Cardiac atrium fibroblast (primary cell): Measurements from ENCODE around the gene DHH. TPM values are rescaled to one million over a fixed set of nuclear protein-coding genes. Genes with fewer than 3 reads are reported as not detected.

Experiments used
- total RNA-seq: library from RNA; depleted of rRNA; stranded (reverse); fragments of >200 nt; gene quantifications from 2 replicates; pipeline ENCODE4 v1.2.3, GENCODE V29; 2015

Gene DHH
- not detected in 2 replicates for total RNA-seq

DNA sequence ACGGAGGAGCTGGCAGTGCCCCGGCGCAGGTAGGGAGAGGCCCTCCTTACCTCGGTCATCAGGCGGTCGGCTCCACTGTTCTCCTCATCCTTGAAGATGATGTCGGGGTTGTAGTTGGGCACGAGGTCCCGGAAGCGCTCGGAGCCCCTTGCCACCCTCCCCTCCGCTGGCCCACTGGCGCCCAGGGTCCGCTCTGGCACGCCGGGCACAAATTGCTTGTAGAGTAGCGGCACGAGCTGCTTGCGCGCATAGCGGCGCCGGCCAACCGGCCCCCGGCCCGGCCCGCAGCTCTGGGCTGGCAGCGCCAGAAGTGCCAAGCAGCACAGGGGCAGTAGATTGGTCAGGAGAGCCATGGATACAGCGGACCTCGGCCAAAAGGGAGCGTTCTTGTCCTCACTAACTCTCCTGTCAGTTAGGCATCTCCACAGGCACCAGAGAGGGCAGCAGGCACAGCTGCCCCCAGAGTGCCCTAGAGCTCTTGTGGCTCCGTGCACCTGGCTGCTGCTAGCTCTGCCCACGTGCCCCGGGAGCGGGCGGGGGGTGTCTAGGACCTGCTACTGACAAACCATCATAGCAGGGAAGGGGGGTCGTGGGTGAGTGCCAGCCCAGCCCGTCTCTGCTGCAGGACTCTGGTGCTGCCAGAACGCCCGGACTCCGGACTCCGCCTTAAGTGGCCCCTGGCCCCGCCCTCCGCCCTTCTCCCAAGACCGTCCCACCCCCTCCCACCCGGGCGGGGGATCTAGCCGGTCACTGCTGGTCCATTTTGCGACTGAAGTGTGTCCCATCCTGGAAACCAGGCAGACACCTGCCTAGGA is at the start of gene DHH:
Gene DHH, minus strand, starts transcription at position 642 of the 815 bp plus-strand sequence. Its CDS starts 289 bp downstream, at position 353.

DNA sequence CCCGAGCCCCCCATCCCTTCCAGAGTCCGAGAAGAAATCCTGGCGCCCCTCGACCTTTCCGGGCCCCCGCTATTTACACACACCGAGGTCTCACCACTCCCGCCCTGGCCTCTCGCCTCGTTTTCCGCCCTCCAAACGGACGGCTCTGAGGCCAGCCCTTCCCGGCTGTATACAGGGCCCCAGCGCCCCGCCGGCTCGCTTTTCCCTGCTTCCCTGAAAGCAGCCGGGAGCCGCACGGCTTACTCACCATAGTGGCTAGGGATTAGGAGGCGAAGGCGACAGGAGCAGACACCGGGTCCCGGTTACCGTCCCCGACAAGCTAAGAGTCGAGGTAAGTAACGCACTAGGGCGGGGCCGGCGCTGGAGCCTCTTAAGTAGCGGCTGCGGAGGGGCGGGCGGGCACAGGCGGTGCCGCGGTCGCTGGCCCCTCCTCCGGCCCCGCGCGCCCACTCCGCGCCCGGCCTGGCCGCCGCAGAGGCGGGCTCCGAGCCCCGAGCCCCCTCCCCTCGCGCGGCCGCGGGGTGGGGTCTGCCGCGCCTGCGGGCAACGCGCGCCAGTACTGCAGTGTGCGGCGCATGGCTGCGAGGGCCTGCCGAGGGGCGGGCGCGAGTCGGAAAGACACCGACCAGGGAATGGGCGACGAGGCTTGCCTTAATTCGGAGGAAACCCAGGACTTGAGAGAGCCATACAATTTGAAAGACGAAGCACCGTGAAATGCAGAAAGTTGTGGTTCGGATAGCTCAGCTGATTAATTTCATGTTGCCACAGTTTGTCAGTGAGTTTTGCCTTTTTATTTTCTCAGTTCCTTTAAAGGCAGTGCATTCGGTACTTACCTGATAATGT is 36.7 kb upstream of the DHH start, which contains the start of gene TUBA1B:
Gene TUBA1B, minus strand, starts transcription at position 345 of the 843 bp plus-strand sequence. Its CDS starts 95 bp downstream, at position 250.

GRCh38 chr12:49110464-49111155 is 16.0 kb upstream of the DHH start, which contains the start of gene LMBR1L:
LMBR1L (minus strand) TSS chr12:49110847; CDS start chr12:49110555, 292 bp downstream.

DNA sequence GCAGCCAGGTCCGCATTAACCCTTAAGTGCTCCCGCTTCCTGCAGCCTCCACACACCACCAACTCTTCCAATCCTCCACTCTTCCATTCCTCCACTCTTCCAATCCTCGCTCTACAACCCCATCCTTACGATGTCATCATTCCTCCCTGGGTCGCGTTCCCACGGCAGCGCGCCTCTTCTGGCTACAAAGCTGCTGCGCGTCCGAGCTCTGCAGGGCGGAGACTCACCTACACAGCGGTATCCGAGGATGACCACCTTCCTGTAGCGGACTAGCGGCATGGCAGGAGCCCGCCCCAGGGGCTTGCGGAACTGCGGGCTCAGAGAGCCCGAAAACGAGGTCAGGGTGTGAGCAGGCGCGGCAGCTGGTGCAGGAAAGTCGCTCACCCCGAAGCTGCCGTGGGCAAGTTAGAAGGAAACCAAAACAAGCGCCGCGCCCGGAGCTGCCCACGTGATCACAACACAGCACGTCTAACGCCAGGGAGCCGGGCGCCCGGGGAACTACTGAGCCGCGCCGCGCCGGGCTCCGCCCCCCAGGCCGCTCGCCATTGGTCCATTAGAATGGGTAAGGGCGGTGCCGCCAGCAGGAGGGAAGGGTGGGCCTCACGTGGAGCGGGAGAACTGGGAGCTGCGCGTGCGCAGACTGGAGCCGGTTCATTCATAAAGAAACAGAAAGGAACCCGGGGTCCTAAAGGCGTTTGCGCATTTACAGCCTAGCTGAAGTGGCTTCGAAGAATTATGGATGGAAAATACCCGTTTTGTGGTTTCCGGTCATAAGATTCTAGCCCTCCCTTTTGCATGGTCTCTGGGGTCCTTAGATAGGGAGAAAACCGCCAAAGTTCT is 24.9 kb downstream of the DHH start, which contains the start of gene RHEBL1:
Gene RHEBL1, minus strand, starts transcription at position 473 of the 840 bp plus-strand sequence. Its CDS starts 194 bp downstream, at position 279.

DNA sequence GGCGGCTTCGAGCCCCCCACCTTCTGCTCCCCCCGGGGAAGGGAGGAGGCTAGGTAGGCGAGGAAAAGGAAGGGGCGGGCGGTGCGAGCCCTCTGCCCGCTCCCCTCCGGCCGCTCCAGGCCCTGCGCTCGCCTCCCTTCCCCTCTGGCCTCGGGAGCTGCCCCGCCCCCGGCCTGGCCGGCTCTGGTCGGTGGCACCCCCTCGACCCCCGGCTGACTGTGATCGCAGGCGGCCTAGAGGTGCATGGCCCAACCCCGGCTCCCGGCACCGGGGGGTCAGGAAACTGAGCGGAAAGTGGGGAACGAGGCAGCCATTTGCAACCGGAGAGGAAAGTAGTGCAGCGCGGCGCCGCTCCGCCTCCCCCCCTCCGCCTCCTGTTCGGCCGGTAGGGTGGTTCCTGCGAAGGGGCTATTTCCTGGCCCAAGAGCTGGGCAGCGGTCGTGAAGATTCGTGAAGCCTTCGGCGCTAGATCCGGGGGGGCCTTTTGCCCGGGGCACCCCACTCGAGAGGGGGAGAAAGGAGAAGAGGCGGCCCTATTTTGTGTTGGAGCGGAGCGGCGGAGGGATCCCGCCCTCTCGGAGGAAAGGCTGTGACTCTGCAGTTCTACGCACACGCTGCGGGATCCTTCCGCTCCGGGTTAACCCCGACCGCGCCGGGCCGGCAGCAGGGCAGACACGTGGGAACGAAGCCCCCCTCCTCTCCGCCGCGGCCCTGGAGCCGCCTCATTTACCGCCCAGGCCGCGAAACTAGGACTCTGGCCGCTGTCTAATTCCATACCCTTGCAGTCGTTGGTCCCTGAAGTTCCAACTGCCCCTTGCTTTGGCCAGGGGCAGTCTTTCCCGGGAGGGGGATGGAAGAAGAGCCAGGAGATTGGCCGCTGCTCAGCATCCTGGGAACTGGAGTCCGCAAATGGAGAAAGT is 34.1 kb downstream of the DHH start, which contains the start of gene KMT2D:
Gene KMT2D, minus strand, starts transcription at position 558 of the 920 bp plus-strand sequence. CDS start 5,470 bp downstream, outside the sequence.

Other genes starting within 250 kb of the DHH start
- 39.7 and 41.5 TPM in 2 replicates for gene DDX23, start 242.6 kb downstream of the DHH start, total RNA-seq
- 0.18 TPM in 1 of 2 replicates, not detected in the other for gene RND1, start 228.9 kb downstream of the DHH start, total RNA-seq
- 57.0 and 72.1 TPM in 2 replicates for gene FKBP11, start 169.3 kb downstream of the DHH start, total RNA-seq
- gene ARF3, start 137.3 kb downstream of the DHH start, total RNA-seq = 72.0 and 83.8 TPM in 2 replicates
- 0.18 TPM in 1 of 2 replicates, not detected in the other for gene WNT10B, start 123.1 kb downstream of the DHH start, total RNA-seq
- gene WNT1, start 116.5 kb downstream of the DHH start, total RNA-seq = not detected in 2 replicates
- gene DDN, start 95.4 kb downstream of the DHH start, total RNA-seq = 0.32 TPM in 1 of 2 replicates, not detected in the other
- 56.9 and 62.5 TPM in 2 replicates for gene PRKAG1, start 76.0 kb downstream of the DHH start, total RNA-seq
- 21.1 and 23.6 TPM in 2 replicates for gene KMT2D, start 34.0 kb downstream of the DHH start, total RNA-seq
- not detected in 2 replicates for gene RHEBL1, start 24.8 kb downstream of the DHH start, total RNA-seq
- 45.7 and 63.5 TPM in 2 replicates for gene LMBR1L, start 16.0 kb upstream of the DHH start, total RNA-seq
- 1,105 and 1,347 TPM in 2 replicates for gene TUBA1B, start 36.6 kb upstream of the DHH start, total RNA-seq
- gene TUBA1A, start 94.3 kb upstream of the DHH start, total RNA-seq = 328 and 443 TPM in 2 replicates
- 449 and 490 TPM in 2 replicates for gene TUBA1C, start 170.3 kb upstream of the DHH start, total RNA-seq
- 1.3 TPM in 1 of 2 replicates, not detected in the other for gene PRPH, start 200.3 kb upstream of the DHH start, total RNA-seq
- gene TROAP, start 228.5 kb upstream of the DHH start, total RNA-seq = 4.1 and 7.6 TPM in 2 replicates
- gene C1QL4, start 242.4 kb upstream of the DHH start, total RNA-seq = not detected in 2 replicates